ENCODE data around the gene PCNX3.

DNA sequence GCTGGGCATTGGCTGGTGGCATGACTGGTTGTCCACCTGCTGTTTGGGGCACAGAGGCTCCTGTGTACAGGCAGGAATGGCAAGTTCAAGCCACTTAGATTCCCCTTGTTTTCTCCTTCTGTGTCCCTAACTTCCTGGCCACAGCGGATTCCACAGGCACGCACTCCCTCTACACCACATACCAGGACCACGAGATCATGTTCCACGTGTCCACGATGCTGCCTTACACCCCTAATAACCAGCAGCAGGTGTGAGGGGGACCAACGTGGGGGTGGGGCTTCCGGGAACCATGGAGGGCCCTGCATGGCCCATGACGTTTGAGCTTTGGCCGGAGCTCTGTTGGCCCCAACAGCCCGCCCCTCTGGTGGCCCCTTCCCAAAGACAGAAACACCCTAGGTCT lies 30.1 kb downstream of the PCNX3 start:
- TF ChIP-seq, protein P1, sequence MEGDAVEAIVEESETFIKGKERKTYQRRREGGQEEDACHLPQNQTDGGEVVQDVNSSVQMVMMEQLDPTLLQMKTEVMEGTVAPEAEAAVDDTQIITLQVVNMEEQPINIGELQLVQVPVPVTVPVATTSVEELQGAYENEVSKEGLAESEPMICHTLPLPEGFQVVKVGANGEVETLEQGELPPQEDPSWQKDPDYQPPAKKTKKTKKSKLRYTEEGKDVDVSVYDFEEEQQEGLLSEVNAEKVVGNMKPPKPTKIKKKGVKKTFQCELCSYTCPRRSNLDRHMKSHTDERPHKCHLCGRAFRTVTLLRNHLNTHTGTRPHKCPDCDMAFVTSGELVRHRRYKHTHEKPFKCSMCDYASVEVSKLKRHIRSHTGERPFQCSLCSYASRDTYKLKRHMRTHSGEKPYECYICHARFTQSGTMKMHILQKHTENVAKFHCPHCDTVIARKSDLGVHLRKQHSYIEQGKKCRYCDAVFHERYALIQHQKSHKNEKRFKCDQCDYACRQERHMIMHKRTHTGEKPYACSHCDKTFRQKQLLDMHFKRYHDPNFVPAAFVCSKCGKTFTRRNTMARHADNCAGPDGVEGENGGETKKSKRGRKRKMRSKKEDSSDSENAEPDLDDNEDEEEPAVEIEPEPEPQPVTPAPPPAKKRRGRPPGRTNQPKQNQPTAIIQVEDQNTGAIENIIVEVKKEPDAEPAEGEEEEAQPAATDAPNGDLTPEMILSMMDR (IDR thresholded peaks at IDR 0.05): no peak
- TF ChIP-seq POLR2A (IDR thresholded peaks at IDR 0.05): no peak
